ENCODE results near the gene CCDC142.
A peak's percentile ranks its signal among the peaks of the same experiment; 100 is the strongest.
"Not testable (repeated sequence)": the region's sequence is repeated elsewhere in the genome, so short reads cannot be mapped to it uniquely, and the experiment has no call there.

CCDC142 gene

DNA sequence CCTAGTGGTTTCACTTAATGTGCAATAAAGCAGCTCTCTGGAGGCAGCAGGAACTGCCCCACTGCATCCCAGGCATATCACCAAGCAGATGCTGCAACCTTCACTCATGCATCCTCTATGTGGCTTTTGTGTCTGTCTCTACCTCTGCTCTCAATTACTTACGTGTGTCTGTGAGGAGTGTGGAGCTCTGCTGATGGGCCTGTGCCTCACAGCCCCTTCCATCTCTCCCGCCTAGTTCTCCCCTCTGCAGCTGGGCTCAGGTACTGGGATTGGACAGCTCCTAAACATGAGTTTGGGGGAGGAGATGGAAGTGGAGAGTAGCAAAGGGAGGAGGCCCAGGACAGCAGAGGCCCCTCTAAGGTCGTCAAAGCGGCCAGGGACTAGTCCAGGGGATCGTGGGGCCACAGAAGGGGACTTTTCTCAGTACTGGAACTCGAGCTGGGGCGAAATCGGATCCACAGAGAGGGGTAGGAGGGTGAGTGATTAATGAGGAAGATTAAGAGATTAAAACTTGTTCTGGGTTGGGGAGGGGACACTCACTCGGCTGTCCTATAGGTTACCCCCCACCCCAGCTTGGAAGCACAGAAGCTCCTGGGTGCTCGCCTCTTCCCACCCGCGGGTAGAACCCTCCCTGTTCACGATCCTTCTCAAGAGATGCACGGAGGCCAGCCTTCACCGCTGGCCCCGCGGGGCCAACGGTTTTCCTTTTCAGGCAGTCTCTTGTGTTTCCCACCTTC, 18.7 kb upstream of the CCDC142 start:
- DNase-seq = no peak

DNA sequence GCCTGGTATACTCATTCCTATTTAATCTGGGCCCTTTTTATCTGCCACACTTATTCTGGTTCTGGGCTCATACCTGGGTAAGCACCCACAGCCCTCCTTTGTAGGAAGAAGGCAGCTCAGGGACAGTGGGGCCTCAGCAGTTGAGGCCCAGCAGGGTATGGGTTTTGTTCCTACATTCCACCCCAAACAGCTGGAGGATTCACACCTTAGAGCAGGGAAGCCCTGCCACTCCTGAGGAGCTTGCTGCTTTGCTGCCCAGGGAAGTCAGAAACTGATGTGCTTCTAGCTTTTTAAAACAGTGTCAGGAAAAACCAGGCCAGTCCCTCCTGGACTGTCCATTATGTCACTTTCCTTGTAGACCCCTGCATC, 17.8 kb upstream of the CCDC142 start:
- DNase-seq = no peak
- intact Hi-C loops (cut with DNase I) = no loop called here

More for the DNA sequence above, 18.7 kb upstream of the CCDC142 start:
- intact Hi-C loops (cut with DNase I) = no loop called here

DNA sequence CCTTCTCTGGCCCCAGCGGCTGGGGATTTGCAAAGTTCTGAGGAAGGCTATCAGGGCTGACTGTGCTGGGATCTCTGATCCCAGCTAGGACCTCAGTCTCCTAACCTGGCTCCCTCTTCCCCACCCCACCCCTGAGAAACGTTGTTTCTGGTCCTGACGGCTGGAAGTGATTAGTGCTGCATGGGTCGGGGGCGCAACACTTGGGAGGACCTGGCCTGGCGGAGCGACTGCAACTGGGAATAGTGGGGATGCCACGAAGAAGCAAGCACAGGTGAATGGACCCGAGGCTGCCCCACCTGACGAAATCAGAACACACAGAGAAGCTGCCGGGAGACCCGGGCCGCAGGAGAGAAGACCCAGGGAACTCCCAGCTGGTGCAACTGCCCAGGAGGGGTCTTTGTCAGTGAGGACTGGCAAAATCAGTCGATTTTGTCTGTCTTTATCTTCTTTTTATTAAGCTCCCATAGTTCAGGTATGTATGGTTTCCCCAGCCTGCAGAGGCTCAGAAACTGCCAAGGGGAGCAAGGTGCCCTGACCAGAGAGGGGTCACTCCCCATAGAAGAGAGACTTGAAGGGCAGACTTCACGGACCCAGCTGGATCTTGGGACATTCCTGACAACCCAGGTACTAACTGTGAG, 17.3 kb upstream of the CCDC142 start:
- intact Hi-C loops (cut with DNase I) = no loop called here
- no peak for DNase-seq

- DNase-seq = no peak
- intact Hi-C loops (cut with DNase I) = no loop called here
These were observed 16.6 kb upstream of the CCDC142 start, which contains the start of gene LBX2 for GRCh38 chr2:74499267-74499939. Gene LBX2 (minus strand): TSS chr2:74499603. CDS start chr2:74499537, 66 bp downstream.

GRCh38 chr2:74498500-74499266, 15.9 kb upstream of the CCDC142 start:
- DNase-seq = no peak
- intact Hi-C loops (cut with DNase I) = no loop called here

GRCh38 chr2:74497777-74498499, 15.1 kb upstream of the CCDC142 start:
- no peak for DNase-seq
- intact Hi-C loops (cut with DNase I) = no loop called here

DNA sequence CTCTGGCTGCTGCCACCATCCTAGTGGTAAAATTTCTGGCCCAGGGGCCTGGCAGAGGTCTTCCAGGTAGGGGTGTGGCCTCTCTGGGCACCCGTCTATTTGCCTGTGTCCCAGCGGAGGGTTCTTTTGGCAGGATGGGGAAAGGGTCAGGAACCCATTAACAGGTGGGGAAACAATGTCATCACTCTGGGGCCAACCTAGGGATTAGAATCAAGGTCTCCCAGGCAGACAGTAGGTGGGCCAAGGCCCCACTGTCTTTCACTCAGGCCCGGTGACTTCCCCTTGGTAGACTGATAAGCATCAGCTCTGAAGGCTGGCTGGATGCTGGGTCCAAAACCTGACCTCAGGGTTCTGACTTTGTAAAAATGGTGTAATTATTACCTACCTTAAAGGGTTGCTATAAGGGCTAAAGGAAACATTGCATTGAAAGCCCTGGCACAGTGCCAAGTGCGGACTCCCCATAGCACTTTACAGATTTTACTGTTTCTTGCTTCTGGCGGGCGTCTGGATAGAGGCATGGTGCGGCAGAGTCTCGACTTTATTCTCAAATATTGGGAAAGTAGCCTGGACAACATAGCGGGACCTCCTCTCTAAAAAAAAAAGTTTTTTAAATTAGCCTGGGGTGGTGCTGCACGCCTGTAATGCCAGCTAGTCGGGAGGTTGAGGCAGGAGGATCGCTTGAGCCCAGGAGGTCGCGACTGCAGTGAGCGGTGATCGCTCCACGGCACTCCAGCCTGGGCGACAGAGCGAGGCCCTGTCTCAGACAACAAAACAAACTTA, 14.4 kb upstream of the CCDC142 start:
- intact Hi-C loops (cut with DNase I) = no loop called here
- DNase-seq = no peak

DNA sequence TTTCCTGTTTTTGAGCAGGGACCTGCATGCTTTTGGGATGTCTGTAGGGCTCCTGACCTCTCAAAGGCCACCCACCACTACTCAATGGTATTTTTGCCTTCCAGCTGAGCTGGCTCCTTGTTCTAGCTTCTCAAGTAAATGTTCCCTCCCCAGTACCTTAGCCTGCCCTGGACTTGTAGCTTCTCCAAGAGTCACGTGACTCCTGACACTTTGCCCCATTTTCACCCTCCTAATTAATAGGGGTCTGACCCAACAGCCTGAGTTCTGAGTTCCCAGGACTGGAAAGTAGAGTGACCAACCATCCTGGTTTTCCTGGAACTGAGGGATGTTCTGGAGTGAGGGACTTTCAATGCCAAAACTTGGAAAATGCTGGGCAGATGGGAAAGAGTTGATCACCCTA, 12.6 kb upstream of the CCDC142 start:
- intact Hi-C loops (cut with DNase I) = no loop called here
- DNase-seq = no peak

- intact Hi-C loops (cut with DNase I) = no loop called here
- DNase-seq = no peak
These were observed 10.7 kb upstream of the CCDC142 start for GRCh38 chr2:74493546-74493945.

DNA sequence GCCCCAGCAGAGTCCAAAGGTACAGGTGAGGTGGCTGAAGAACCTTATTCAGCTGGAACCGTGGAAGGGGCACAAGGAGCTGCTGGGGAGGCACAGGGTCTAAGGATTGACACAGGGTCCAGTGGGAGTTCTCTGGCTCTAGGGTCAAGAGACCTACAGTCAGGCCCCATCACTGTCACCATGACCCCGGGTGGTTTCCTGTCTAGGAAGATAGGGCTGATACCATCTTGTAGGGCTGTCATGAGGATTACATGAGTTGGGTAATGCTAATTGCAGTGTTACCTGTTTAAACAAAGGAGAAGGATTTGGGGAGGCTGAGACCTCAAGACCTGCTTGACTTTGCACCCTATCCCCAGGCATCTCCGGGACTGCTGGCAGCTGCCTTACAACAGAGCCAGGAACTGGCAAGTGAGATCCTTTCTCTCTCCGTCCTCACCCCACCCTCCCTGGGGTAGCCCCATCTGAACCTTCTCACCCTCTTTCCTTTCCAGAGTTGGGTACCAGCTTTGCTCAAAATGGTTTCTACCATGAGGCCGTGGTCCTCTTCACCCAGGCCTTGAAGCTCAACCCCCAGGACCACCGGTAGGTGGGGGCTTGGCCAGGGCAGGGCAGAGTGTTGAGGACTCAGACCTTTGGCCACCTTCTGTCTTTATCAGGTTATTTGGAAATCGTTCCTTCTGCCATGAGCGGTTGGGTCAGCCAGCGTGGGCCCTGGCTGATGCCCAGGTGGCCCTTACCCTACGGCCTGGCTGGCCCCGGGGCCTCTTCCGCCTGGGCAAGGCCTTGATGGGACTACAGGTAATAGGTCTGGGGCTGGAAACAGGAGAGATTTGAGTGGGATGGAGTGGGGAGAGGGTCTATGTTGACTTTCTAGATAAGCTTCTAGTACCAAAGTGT, 9.1 kb upstream of the CCDC142 start:
- intact Hi-C loops (cut with DNase I) = no loop called here
- DNase-seq = no peak

GRCh38 chr2:74489906-74490305, 7.1 kb upstream of the CCDC142 start:
- intact Hi-C loops (cut with DNase I) = no loop called here
- DNase-seq = no peak

GRCh38 chr2:74488643-74489481, 6.1 kb upstream of the CCDC142 start:
- no peak for DNase-seq
- intact Hi-C loops (cut with DNase I) = no loop called here

DNA sequence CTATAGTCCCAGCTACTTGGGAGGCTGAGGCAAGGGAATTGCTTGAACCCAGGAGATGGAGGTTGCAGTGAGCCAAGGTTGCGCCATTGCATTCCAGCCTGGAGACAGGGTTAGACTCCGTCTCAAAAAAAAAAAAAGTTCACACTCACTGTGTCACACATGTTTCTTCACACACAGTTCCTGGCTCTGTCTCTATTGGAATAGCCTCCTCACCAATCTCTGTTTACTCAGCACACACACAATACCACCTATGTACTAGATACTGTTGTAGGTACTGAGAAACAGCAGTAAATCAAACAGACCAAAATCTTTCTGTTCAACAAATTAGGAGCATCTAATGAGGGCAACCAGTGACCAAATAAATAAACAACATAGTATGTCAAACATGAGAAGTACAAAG, 3.3 kb upstream of the CCDC142 start:
- intact Hi-C loops (cut with DNase I) = no loop called here
- DNase-seq = no peak

DNA sequence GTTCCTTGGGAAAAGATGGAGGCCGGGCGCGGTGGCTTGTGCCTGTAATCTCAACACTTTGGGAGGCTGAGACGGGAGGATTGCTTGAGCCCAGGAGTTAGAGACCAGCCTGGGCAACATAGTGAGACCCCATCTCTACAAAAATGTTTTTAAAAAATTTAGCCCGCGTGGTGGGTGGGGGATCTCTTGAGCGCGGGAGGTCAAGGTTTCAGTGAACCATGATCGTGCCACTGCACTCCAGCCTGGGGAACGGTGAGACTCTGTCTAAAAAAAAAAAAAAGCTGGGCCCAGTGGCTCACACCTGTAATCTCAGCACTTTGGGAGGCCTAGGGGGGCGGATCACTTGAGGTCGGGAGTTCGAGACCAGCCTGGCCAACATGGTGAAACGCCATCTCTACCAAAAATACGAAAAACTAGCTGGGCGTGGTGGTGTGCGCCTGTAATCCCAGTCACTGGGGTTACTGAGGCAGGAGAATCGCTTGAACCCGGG, 922 bp upstream of the CCDC142 start:
- DNase-seq = not testable (repeated sequence)
- intact Hi-C loops (cut with DNase I) = loop anchor here (2.0 to 5.0 kb wide), 2 partner anchors 29 to 104 kb away; partner anchors contain the start of gene INO80B

DNA sequence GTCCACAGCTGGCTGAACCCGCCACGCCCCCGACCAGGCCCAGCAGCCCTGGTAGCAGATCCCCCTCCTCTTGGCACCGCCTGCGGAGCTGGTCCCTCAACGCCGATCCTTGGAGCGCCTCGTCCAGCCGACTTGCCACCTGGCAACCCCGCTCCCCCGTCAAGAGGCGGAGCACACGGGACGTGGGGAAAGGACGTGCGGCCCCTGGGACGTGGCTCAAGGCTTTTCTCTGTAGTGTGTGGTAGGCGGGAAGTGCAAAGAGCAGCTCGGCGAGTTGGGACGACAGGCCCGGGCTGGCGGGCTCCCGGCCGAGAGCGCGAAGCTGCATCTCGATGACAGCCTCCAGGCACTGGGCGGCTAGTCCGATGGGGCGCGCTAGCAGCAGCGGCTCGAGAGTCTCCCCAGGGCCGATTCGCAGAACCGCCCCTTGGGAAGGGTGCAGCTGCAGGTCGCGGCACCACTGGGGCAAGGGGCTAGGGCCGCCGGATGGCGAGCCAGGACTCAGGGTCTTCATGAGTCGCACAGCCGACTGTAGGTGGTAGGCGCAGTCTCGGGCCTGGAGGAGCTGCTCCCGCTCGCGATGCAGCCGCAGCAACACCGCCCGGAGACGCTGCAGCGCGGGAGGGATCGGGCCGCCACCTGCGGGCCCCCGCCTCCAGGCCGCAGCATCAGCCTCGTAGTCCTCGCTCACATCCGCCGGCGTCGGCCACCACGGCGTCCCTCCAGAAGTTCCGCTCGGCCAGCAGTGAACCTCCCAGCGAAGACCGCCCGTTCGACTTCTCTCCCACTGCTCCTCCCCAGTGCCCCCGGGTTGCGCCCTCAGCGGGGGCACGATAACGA, 617 bp downstream of the CCDC142 start:
- intact Hi-C loops (cut with DNase I) = loop anchor here (1.0 to 5.0 kb wide), 3 partner anchors 27 to 105 kb away; partner anchors contain the start of genes AUP1, HTRA2 and INO80B
- DNase-seq = peak in 4 of 42 donors; percentile 21 to 56 (median 27)

Measured in head of caudate nucleus (tissue), 42 donors.